Hepatic stellate cell (primary cell): ENCODE results near the gene CRABP2.
A peak's percentile ranks its signal among the peaks of the same experiment; 100 is the strongest.

ENCODE experiments used
- DNase-seq: peaks from one replicate; pipeline ENCODE4 v3.0.0; 2011; ENCODE audit warnings: low spot score

Gene CRABP2

GRCh38 chr1:156689953-156690674 is 15.3 kb downstream of the CRABP2 start:
- no peak for DNase-seq

DNA sequence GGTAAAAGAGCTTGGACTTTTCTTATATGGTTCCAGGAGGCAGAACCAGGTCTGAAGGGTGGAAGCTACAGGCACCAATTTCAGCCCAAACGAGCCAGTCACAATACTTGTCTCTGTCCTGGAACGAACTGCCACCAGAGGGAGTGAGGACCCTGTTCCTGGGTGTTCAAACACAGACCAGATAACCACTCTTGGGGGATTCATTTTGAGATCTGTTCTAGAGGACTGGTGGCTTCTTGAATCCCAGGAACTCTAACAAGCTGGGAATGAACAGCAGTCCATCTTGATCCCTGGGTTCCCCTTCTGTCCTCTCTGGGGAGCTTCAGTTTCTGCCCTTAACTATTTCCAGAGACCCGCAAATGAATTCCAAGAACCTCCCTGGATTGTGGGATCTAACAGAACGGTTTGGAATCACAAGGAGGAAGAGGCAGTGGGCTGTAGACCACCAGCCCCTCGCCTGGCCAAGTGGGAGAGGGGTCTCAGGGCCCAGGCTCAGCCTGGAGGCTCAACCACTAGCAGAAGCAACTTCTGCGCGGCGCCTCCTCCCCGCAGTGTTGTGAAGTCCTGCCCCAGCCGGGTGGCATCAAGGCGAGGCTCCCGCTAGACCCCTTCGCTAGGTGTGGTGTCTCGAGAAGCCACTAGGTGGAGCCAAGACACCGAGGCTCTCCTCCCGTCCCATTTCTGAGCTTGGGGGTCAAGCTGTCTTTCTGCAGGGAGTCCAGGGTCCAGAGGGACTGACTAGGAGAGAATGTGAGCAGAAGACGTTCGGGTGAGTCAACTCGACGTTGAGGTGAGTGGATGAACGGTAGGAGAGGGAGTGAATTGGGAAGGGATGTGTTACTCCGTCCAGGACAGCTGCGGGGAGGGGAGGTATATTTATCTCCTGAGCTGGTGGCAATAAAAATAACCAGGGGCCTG is 16.1 kb downstream of the CRABP2 start:
- peak; percentile 89 for DNase-seq

- peak; percentile 36 for DNase-seq
Observed at GRCh38 chr1:156684227-156684782, 21.1 kb downstream of the CRABP2 start.

DNA sequence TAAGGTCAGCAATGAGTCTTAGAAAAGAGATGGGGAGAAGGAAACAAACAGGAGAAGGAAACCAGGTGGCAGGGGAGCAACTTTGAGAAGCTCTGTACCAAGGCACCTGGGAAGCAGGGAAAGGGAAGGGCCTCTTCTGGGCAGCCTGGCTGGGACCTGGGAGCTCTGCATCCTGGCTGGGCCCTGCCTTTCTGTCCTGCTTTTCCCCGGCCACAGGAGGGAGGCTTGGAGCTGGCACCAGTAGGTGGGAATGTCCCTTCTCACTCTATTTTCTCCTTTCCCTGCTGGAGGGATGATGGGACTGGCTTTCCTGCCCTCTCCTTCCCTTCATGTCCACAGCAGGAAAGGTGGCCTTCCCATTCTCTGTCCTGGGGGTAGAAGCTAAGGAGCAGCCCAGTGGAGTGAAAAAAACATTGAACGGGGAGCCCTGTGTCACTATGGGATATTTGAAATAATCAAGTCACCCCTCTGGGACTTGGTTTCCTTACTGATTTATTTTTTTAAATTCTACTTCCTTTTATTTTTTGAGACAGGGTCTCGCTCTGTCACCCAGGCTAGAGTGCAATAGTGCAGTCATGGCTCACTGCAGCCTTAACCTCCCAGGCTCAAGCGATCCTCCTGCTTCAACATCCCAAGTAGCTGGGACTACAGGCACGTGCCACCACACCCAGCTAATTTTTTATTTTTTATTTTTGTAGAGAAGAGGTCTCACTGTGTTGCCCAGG is 23.1 kb downstream of the CRABP2 start:
- no peak for DNase-seq

GRCh38 chr1:156681196-156681960 is 24.0 kb downstream of the CRABP2 start:
- DNase-seq = no peak

GRCh38 chr1:156680056-156680455 is 25.3 kb downstream of the CRABP2 start:
- no peak for DNase-seq

GRCh38 chr1:156677616-156678596 is 27.5 kb downstream of the CRABP2 start:
- peak; percentile 77 for DNase-seq

DNA sequence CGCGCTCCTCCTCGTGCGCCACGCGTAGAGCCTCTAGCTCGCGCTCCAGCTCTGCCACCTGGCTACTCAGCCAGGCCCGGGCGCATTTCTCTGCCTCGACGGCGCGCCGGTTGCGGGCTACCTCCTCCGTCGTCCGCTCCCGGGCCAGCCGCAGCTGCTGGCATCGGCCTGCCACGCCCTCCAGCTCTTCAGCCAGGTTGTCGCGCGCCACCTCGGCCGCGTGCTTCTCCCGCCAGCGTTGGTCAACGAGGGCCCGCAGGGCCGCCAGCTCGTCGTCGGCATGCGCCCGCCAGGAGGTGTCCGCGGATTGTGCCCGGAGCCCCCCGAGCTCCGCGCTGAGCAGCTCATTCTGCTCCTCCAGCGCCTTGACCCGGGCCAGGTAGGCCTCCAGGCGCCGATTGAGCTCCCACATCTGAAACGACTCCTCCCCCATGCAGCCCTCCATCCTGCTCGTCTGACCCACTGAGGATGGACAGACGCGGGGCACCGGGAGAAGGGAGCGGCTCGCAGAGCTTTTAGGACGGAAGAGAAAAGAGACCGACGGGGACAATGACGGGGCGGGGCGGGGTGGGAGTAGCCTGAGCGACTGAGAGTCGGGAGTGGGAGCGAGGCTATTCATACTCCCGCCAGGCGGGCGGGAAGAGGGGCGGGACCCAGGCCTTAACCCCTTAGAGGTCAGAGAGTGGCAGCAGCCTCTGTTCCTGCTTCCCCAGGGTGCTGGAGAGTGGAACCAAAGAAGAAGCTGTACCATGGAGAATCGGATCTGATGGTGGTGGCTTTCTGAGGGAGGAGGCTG is 28.4 kb downstream of the CRABP2 start, which contains the start of gene NES:
Gene NES, minus strand, starts transcription at position 588 of the 796 bp plus-strand sequence. Its CDS starts 143 bp downstream, at position 445.
- peak; percentile 82 for DNase-seq

- no peak for DNase-seq
Observed at GRCh38 chr1:156676114-156676819, 29.1 kb downstream of the CRABP2 start.

- DNase-seq = peak; percentile 86
Observed at GRCh38 chr1:156675210-156676113, 29.9 kb downstream of the CRABP2 start.

DNA sequence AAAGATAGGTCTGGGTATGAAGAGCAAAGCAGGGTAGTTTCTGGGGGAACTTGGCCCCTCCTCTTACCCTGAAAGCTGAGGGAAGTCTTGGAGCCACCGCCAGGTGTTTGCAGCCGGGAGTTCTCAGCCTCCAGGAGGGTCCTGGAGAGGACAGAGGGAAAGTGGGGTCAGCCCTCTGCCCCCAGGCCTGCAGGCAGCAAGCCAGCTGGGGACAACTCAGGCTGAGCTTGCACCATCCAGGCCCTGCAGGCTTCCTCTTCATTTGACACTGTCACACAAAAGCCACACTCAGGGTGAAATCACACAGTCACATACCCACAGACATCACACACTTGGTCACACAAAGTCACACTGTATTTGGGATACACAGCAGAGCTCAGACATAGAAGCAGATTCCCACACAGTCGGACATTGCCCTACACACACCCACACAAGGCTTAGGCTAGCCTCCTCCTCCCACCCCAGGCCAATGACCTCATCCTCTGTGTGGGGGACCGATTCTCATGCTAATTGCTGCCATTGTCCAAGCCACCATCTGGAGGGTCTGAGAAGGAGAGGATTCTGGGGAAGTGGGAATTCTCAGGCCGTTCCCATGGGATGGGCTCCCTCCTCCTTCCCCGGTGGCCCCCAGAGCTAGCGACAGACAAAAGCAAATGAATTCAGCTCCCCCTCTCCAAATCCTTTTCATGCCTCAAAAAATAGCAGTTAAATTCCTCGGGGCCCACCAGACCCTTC is 31.8 kb downstream of the CRABP2 start:
- no peak for DNase-seq

DNA sequence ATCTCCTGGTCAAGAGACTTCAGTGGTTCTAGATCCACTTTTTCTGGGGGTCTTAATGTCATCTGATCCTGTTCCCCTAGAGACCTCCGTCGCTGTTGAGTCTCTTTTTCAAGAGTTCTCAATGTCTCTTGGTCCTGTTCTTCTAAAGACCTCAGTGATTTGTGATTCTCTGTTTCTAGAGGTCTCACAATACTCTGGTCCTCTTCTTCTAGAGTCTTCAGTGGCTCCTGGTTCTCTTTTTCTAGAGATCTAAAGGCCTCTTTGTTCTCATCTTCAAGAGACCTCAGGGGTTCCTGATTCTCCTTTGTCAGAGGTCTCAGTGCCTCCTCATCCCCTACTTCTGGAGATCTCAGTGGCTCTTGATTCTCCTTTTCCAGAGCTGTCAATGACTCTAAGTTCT is 33.6 kb downstream of the CRABP2 start:
- DNase-seq = no peak

GRCh38 chr1:156670791-156671190 is 34.6 kb downstream of the CRABP2 start:
- DNase-seq = no peak

DNA sequence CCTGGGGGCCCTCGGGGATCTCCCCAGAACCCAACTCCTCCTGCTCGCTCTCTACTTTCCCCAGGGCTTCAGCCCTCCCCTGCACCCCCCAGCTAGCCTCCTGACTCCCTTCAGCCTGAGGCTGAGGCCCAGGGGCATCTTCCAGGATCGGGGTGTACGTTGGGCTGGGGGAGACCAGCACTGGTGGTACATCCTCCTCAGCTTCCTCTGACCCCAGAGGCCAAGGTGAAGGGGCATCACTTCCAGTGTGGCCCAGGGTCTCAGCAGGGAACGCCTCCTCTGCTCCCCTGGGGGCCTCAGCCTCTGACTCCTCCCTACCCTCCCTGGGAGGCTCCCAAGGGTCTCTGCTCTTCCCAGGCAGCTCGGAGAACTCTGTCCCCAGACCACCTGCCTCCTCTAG is 35.0 kb downstream of the CRABP2 start:
- no peak for DNase-seq

DNA sequence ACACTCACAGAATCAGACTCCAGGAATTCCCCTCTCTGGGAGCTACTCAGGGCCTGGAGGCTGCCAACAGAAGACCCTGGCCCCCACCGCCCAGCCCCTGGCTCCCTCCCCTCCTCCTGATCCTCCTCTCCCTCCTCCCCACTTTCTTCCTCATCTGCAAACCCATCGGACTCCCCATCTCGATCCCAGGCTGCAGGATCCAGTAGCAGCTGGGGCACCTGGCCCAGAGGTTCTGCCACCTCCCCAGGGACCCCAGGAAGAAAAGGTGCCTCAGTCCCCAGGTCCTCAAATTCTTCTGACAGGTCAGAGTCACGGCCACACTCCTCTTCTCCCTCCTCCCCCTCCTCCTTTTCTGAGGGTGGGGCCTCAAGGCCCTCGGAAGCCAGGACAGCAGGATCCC is 35.6 kb downstream of the CRABP2 start:
- no peak for DNase-seq

- DNase-seq = no peak
Observed at GRCh38 chr1:156668801-156669637, 36.4 kb downstream of the CRABP2 start.
